ENCODE measurements around the gene RTN4IP1.

RTN4IP1 gene

DNA sequence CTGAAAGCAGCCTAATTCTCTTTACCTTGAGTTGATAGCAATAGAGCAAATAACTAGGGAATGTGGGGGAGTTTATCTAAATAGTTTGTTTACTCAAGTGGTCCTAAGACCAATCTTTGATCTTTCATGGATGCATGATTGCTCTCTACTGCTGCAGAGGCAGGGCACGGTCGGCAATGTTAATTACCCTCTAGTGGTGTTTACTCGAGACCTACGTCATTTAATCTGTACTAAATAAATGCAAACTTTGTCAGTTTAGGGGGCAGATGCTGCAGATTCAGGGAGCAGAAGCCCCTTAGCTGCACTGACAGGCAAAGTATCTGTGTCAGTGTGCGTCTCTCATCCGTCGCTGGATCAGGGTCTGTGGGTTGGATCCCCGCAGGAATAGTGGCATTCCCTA is 6.9 kb downstream of the RTN4IP1 start:
- CTCF ChIA-PET, result interaction anchor here (0.7 to 5.9 kb wide), 3 partner anchors 10 to 357 kb away, joined by 3 to 37 read pairs (median 6); no protein-coding TSS in a partner anchor
- POLR2A ChIA-PET, result no interaction called here
- TF ChIP-seq, protein P1, sequence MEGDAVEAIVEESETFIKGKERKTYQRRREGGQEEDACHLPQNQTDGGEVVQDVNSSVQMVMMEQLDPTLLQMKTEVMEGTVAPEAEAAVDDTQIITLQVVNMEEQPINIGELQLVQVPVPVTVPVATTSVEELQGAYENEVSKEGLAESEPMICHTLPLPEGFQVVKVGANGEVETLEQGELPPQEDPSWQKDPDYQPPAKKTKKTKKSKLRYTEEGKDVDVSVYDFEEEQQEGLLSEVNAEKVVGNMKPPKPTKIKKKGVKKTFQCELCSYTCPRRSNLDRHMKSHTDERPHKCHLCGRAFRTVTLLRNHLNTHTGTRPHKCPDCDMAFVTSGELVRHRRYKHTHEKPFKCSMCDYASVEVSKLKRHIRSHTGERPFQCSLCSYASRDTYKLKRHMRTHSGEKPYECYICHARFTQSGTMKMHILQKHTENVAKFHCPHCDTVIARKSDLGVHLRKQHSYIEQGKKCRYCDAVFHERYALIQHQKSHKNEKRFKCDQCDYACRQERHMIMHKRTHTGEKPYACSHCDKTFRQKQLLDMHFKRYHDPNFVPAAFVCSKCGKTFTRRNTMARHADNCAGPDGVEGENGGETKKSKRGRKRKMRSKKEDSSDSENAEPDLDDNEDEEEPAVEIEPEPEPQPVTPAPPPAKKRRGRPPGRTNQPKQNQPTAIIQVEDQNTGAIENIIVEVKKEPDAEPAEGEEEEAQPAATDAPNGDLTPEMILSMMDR (IDR thresholded peaks at IDR 0.05; ENCODE audit: insufficient read depth, low read length, missing control alignments), result no peak
- no peak for DNase-seq (ENCODE audit: low read depth, low spot score)
- no peak overlapping the region for H3K4me3 ChIP-seq (ENCODE audit: low read depth, low read length)

DNA sequence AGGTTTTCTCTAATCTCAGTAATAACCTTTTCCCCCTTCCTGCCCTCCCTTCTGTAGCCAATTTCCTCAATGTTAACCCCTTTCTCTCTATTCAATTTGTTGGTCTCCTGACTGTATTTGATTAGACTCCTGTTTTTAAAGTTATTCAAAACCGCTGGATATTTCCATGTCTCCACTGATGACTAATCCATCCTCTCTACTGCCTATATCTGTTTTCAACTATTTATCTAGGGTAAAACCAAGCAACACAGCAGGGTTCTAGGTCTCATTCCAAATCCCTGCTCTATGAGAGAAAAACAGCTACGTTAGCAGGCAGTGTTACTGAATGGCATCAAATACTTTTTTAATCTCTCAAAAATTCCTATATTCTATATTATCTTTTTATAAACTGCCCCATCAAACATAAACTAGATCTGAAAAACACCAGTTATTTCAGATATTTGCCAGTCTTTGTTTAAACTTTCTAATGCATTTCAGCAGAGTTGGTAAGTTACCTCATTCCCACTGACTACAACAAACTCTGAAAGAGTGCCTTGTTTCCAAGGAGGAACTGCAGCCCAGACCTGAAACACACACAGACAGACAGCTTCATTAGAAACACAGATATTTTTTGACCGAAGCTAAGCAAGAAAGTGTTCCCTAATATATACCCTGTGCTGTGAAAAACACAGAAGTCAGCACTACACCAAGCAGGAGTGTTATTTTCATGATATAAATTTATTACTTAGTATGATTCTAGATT is 8.2 kb downstream of the RTN4IP1 start:
- TF ChIP-seq, protein P1 (IDR thresholded peaks at IDR 0.05; ENCODE audit: insufficient read depth, low read length, missing control alignments), result no peak
- no peak overlapping the region for H3K4me3 ChIP-seq (ENCODE audit: low read depth, low read length)
- DNase-seq (ENCODE audit: low read depth, low spot score), result no peak
- POLR2A ChIA-PET, result interaction anchor here (0.6 kb wide), 1 partner anchor 8 kb away, joined by 3 read pairs; no protein-coding TSS in a partner anchor
- CTCF ChIA-PET, result interaction anchor here (0.8 to 5.9 kb wide), 3 partner anchors 9 to 358 kb away, joined by 5 to 37 read pairs (median 5); no protein-coding TSS in a partner anchor

DNA sequence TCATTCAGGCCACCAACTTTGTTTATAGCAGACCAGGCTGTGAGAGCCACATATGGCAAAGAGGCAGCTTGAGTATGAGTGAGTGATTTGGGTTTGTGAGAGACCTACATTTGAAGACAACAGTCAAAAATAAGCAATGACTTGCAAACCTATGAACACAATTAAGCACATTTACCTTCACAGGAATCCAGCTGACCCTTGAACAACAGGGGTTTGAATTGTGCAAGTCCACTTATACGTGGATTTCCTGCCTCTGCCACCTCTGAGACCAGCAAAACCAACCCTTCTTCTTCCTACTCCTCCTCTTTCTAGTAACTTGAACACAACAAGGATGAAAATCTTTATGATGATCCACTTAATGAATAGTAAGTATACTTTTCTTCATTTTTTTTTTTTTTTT is 10.1 kb downstream of the RTN4IP1 start:
- ChIA-PET POLR2A (no interaction called here), CTCF (interaction anchor here (1.3 to 5.9 kb wide), 2 partner anchors 9 to 10 kb away, joined by 4 to 37 read pairs; no protein-coding TSS in a partner anchor)
- H3K4me3 ChIP-seq (ENCODE audit: low read depth, low read length), result no peak overlapping the region
- TF ChIP-seq, protein P1 (IDR thresholded peaks at IDR 0.05; ENCODE audit: insufficient read depth, low read length, missing control alignments), result no peak
- DNase-seq (ENCODE audit: low read depth, low spot score), result no peak

DNA sequence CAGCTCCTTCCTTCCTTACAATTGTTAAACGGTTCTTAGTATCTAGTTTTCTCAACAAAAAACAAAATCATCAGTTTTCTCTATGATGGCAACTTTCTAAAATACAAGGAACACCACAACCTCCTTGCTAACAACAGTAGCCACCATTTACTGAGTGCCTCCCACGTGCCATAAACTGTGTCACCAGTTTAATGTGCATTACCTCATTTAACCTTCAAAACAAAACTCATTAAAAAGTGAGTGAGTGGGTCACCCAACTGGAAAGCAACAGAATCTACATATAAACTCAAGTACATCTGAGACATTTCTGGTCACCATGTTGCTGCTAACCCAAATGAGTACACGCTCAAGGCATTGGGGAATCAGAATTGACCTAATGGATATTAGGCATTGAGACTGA is 11.0 kb downstream of the RTN4IP1 start:
- CTCF ChIA-PET, result interaction anchor here (1.3 to 5.9 kb wide), 3 partner anchors 9 to 379 kb away, joined by 4 to 37 read pairs (median 4); no protein-coding TSS in a partner anchor
- DNase-seq (ENCODE audit: low read depth, low spot score), result no peak
- H3K4me3 ChIP-seq (ENCODE audit: low read depth, low read length), result no peak overlapping the region
- TF ChIP-seq, protein P1 (IDR thresholded peaks at IDR 0.05; ENCODE audit: insufficient read depth, low read length, missing control alignments), result no peak
- POLR2A ChIA-PET, result no interaction called here

DNA sequence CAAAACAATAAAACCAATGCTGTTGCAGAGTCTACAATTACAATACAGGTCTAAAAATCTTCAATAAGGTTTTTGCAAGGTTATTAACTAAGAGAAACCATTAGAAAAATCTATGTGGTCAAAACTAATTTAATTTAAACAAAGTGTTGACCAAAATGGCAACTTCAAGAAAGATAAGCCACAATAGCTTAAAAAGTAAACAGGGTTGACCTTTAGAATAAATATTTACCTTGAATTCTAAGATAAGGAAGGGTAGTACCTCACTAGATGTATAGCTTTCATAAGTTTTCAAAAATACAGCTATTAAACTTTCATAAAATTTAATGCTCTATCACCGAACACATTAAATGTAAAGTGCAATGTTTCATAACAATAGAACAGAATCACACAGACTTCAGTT is 11.4 kb downstream of the RTN4IP1 start:
- ChIA-PET POLR2A (no interaction called here), CTCF (interaction anchor here (1.3 to 5.9 kb wide), 3 partner anchors 8 to 380 kb away, joined by 3 to 37 read pairs (median 4); no protein-coding TSS in a partner anchor)
- DNase-seq (ENCODE audit: low read depth, low spot score), result no peak
- TF ChIP-seq, protein P1 (IDR thresholded peaks at IDR 0.05; ENCODE audit: insufficient read depth, low read length, missing control alignments), result no peak
- H3K4me3 ChIP-seq (ENCODE audit: low read depth, low read length), result no peak overlapping the region

DNA sequence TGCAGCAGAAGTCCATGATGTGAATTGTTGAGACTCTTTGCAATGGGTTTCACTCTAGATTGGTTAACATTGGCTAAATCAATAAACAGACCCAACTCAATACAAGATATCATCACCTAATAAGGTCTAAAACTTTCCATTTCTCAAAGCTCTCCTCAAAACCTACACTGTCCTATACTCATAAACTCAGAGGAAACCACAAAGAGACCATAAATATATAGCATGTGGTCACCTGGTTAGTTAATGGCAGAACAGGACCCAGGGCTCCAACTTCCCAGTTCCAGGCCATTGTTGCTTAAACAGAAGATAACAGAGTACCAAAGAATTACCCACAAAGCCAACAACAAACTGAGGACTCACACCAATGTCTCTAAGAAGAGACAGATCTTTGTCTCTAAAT is 12.0 kb downstream of the RTN4IP1 start:
- TF ChIP-seq, protein P1 (IDR thresholded peaks at IDR 0.05; ENCODE audit: insufficient read depth, low read length, missing control alignments), result no peak
- CTCF ChIA-PET, result interaction anchor here (0.6 to 5.9 kb wide), 3 partner anchors 8 to 11 kb away, joined by 3 to 37 read pairs (median 3); no protein-coding TSS in a partner anchor
- POLR2A ChIA-PET, result no interaction called here
- no peak overlapping the region for H3K4me3 ChIP-seq (ENCODE audit: low read depth, low read length)
- DNase-seq (ENCODE audit: low read depth, low spot score), result no peak

Data from AG04449 (cell line).